GM23338 (cell line): Measurements from ENCODE around the gene ERC2. TPM values are rescaled to one million over a fixed set of nuclear protein-coding genes. Genes with fewer than 3 reads are reported as not detected.

Experiments used
- ATAC-seq: fragments of 200-7000 bp; cut with Tn5 transposase; 3 replicates; pipeline ENCODE4 v1.9.1; 2020
- DNase-seq: peaks from one replicate; pipeline ENCODE4 v3.0.0-alpha.2; 2015; ENCODE audit warnings: low spot score
- H2AFZ ChIP-seq: fragments of 200-600 bp; sonication (generic); 2 replicates; pipeline ENCODE4 v1.8.0; 2016; ENCODE audit warnings: antibody characterized with exemption, mild to moderate bottlenecking, moderate library complexity
- H3F3A ChIP-seq: fragments of 200-600 bp; sonication (generic); replicated peaks from 2 replicates; pipeline ENCODE4 v1.8.0; 2017; ENCODE audit warnings: antibody characterized with exemption, mixed run types, low read depth
- H3K27ac ChIP-seq: fragments of 200-600 bp; sonication (generic); 2 replicates; pipeline ENCODE4 v1.6.1; 2016; ENCODE audit warnings: low read depth
- H3K27me3 ChIP-seq: fragments of 200-600 bp; sonication (generic); 2 replicates; pipeline ENCODE4 v1.8.0; 2016; ENCODE audit warnings: mild to moderate bottlenecking, mixed run types, moderate library complexity; ENCODE audit not compliant: insufficient read depth
- H3K36me3 ChIP-seq: fragments of 200-600 bp; sonication (generic); 2 replicates; pipeline ENCODE4 v1.8.0; 2016; ENCODE audit warnings: mild to moderate bottlenecking; ENCODE audit not compliant: insufficient read depth
- H3K4me1 ChIP-seq: fragments of 200-600 bp; sonication (generic); 2 replicates; pipeline ENCODE4 v1.8.0; 2016; ENCODE audit warnings: mild to moderate bottlenecking, moderate library complexity; ENCODE audit not compliant: insufficient read depth
- H3K4me2 ChIP-seq: fragments of 200-600 bp; sonication (generic); 2 replicates; pipeline ENCODE4 v1.7.1; 2017; ENCODE audit warnings: mixed run types
- H3K4me3 ChIP-seq: fragments of 200-600 bp; sonication (generic); 2 replicates; pipeline ENCODE4 v1.6.1; 2016; ENCODE audit warnings: mixed run types
- H3K79me2 ChIP-seq: fragments of 200-600 bp; sonication (generic); replicated peaks from 2 replicates; pipeline ENCODE4 v1.8.0; 2017; ENCODE audit warnings: mild to moderate bottlenecking; ENCODE audit not compliant: insufficient read depth
- H3K9me2 ChIP-seq: fragments of 200-600 bp; sonication (generic); 2 replicates; pipeline ENCODE4 v1.8.0; 2017; ENCODE audit not compliant: insufficient read depth
- H4K20me1 ChIP-seq: fragments of 200-600 bp; sonication (generic); replicated peaks from 2 replicates; pipeline ENCODE4 v1.8.0; 2017; ENCODE audit warnings: mild to moderate bottlenecking; ENCODE audit not compliant: insufficient read depth
- H3K27ac Mint-ChIP-seq: 2 replicates; pipeline ENCODE4 v1.8.0; 2020; ENCODE audit warnings: inconsistent platforms, mild to moderate bottlenecking, moderate library complexity, mixed read lengths
- H3K27me3 Mint-ChIP-seq: 3 replicates; pipeline ENCODE4 v1.8.0; 2022; ENCODE audit warnings: low read depth, mild to moderate bottlenecking, moderate library complexity, mixed read lengths, inconsistent platforms; ENCODE audit not compliant: insufficient read depth, poor library complexity
- H3K36me3 Mint-ChIP-seq: 3 replicates; pipeline ENCODE4 v1.8.0; 2021; ENCODE audit warnings: low read depth, mild to moderate bottlenecking, inconsistent platforms, moderate library complexity, mixed read lengths
- H3K4me1 Mint-ChIP-seq: 3 replicates; pipeline ENCODE4 v1.8.0; 2020; ENCODE audit warnings: mild to moderate bottlenecking, inconsistent platforms, mixed read lengths
- H3K4me3 Mint-ChIP-seq: 3 replicates; pipeline ENCODE4 v1.8.0; 2021; ENCODE audit warnings: moderate library complexity, mild to moderate bottlenecking, inconsistent platforms, mixed read lengths
- H3K9me3 Mint-ChIP-seq: 3 replicates; pipeline ENCODE4 v1.8.0; 2020; ENCODE audit warnings: moderate library complexity, mild to moderate bottlenecking, inconsistent platforms, mixed read lengths
- CREB1 ChIP-seq: fragments of 250-450 bp; sonication (Bioruptor Pico); IDR thresholded peaks from 2 replicates; pipeline ENCODE4 v1.5.0; 2020; ENCODE audit warnings: low read depth, mild to moderate bottlenecking, moderate library complexity
- EZH2 ChIP-seq: fragments of 200-600 bp; sonication (generic); IDR thresholded peaks from one replicate; pipeline ENCODE4 v1.8.0; 2017; ENCODE audit warnings: antibody characterized with exemption, mild to moderate bottlenecking, low read depth; ENCODE audit not compliant: unreplicated experiment
- EZH2phosphoT487 ChIP-seq: fragments of 200-600 bp; sonication (generic); IDR thresholded peaks from one replicate; pipeline ENCODE4 v1.8.1; 2018; ENCODE audit warnings: antibody characterized with exemption; ENCODE audit not compliant: unreplicated experiment
- JUNB ChIP-seq: IDR thresholded peaks from one replicate; pipeline ENCODE4 v1.6.1; 2016; ENCODE audit warnings: antibody characterized with exemption; ENCODE audit not compliant: unreplicated experiment
- NANOG ChIP-seq: IDR thresholded peaks from 2 replicates; pipeline ENCODE4 v1.6.1; 2016; ENCODE audit warnings: antibody characterized with exemption, borderline replicate concordance
- POLR2AphosphoS5 ChIP-seq: IDR thresholded peaks from 2 replicates; pipeline ENCODE4 v1.6.1; 2016; ENCODE audit warnings: antibody characterized with exemption, low read depth
- STAT1 ChIP-seq: IDR thresholded peaks from one replicate; pipeline ENCODE4 v1.6.1; 2016; ENCODE audit warnings: antibody characterized with exemption; ENCODE audit not compliant: unreplicated experiment
- ZNF114 ChIP-seq: fragments of 250-450 bp; sonication (Bioruptor Pico); IDR thresholded peaks from 2 replicates; pipeline ENCODE4 v1.5.0; 2020; ENCODE audit warnings: mild to moderate bottlenecking, moderate library complexity
- ZNF331 ChIP-seq: fragments of 250-450 bp; sonication (Bioruptor Pico); IDR thresholded peaks from 2 replicates; pipeline ENCODE4 v1.5.0; 2020; ENCODE audit warnings: low read depth, mild to moderate bottlenecking, moderate library complexity
- polyA plus RNA-seq: library from polyadenylated mRNA; unstranded; fragments of >200 nt; fragmentation: Nextera tagmentation; extraction: Ambion mirVana; gene quantifications from 2 replicates; pipeline ENCODE4 v1.2.1, GENCODE V29; 2016
- total RNA-seq: library from RNA; depleted of rRNA; stranded (reverse); fragments of >200 nt; shearing (Covaris generic); gene quantifications from 2 replicates; pipeline ENCODE4 v1.2.3, GENCODE V29; 2014
- TF ChIP-seq, protein P1 (sequence below): IDR thresholded peaks from 2 replicates; pipeline ENCODE4 v1.6.1; 2016; ENCODE audit warnings: antibody characterized with exemption
- TF ChIP-seq, protein P2 (sequence below), 2 experiments: fragments of 200-600 bp in 1 of 2; sonication (generic) in 1 of 2; conservative IDR thresholded peaks; 2 replicates each; pipeline versions ENCODE4 v1.5.1 to v1.6.1; 2016 to 2017; ENCODE audit warnings: antibody characterized with exemption in 2 of 2, low read depth in 2 of 2, mild to moderate bottlenecking in 2 of 2, moderate library complexity in 1 of 2
- TF ChIP-seq, protein P3 (sequence below): fragments of 250-450 bp; sonication (Bioruptor Pico); IDR thresholded peaks from 2 replicates; pipeline ENCODE4 v1.5.0; 2020; ENCODE audit warnings: mild to moderate bottlenecking, moderate library complexity

ERC2 gene
- total and polyA plus RNA-seq, 2 experiments from 2014 or later, result 11.8 to 13.7 TPM

GRCh38 chr3:56197259-56197965 is 270.9 kb downstream of the ERC2 start:
- peaks cover 8% of the 10 kb centered on the region; the same call in 1 of the 2 replicates for H3K4me1 ChIP-seq
- Mint-ChIP-seq H3K9me3 (no peaks in the 10 kb centered on the region), H3K36me3 (no peaks in the 10 kb centered on the region), H3K27ac (no peak overlapping the region), H3K4me3 (no peak overlapping the region), H3K27me3 (peaks cover 3% of the 10 kb centered on the region), H3K4me1 (peaks cover 14% of the 10 kb centered on the region; the same call in 1 of the 3 replicates)
- H4K20me1 ChIP-seq, result no peaks in the 10 kb centered on the region
- H3F3A ChIP-seq, result no peaks in the 10 kb centered on the region
- no peak for TF ChIP-seq ZNF114 (CRISPR knock-in tag)
- TF ChIP-seq, protein P1, sequence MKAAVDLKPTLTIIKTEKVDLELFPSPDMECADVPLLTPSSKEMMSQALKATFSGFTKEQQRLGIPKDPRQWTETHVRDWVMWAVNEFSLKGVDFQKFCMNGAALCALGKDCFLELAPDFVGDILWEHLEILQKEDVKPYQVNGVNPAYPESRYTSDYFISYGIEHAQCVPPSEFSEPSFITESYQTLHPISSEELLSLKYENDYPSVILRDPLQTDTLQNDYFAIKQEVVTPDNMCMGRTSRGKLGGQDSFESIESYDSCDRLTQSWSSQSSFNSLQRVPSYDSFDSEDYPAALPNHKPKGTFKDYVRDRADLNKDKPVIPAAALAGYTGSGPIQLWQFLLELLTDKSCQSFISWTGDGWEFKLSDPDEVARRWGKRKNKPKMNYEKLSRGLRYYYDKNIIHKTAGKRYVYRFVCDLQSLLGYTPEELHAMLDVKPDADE, result no peak
- no peak for TF ChIP-seq POLR2AphosphoS5
- TF ChIP-seq EZH2, result no peak
- no peak for TF ChIP-seq STAT1
- TF ChIP-seq, protein P2, sequence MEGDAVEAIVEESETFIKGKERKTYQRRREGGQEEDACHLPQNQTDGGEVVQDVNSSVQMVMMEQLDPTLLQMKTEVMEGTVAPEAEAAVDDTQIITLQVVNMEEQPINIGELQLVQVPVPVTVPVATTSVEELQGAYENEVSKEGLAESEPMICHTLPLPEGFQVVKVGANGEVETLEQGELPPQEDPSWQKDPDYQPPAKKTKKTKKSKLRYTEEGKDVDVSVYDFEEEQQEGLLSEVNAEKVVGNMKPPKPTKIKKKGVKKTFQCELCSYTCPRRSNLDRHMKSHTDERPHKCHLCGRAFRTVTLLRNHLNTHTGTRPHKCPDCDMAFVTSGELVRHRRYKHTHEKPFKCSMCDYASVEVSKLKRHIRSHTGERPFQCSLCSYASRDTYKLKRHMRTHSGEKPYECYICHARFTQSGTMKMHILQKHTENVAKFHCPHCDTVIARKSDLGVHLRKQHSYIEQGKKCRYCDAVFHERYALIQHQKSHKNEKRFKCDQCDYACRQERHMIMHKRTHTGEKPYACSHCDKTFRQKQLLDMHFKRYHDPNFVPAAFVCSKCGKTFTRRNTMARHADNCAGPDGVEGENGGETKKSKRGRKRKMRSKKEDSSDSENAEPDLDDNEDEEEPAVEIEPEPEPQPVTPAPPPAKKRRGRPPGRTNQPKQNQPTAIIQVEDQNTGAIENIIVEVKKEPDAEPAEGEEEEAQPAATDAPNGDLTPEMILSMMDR (conservative IDR thresholded peaks at IDR 0.05; ENCODE audit: low read depth in 2 of 2), result no peak
- TF ChIP-seq EZH2phosphoT487, result no peak
- TF ChIP-seq ZNF331 (CRISPR knock-in tag), result no peak
- no peak for TF ChIP-seq CREB1 (CRISPR knock-in tag)
- H3K4me3 ChIP-seq, result no peak overlapping the region
- H3K4me2 ChIP-seq, result no peak overlapping the region
- DNase-seq (no peak), ATAC-seq (no peak)
- H2AFZ ChIP-seq, result no peak overlapping the region
- no peaks in the 10 kb centered on the region for H3K27me3 ChIP-seq
- no peaks in the 10 kb centered on the region for H3K36me3 ChIP-seq
- no peaks in the 10 kb centered on the region for H3K79me2 ChIP-seq
- 0 out of 2 replicates have a peak, but pooled peaks cover 6% of the 10 kb centered on the region for H3K9me2 ChIP-seq
- no peak overlapping the region; the same call in 1 of the 2 replicates for H3K27ac ChIP-seq

- H3K27me3 ChIP-seq, result no peaks in the 10 kb centered on the region
- no peak overlapping the region for H3K4me3 Mint-ChIP-seq
- DNase-seq, result no peak
- no peaks in the 10 kb centered on the region for H3K9me3 Mint-ChIP-seq
- H3K27ac ChIP-seq, result no peak overlapping the region; the same call in 1 of the 2 replicates
- 0 out of 2 replicates have a peak, but pooled peaks cover 6% of the 10 kb centered on the region for H3K9me2 ChIP-seq
- H3K4me1 Mint-ChIP-seq, result peaks cover 14% of the 10 kb centered on the region; the same call in 1 of the 3 replicates
- H4K20me1 ChIP-seq, result no peaks in the 10 kb centered on the region
- no peaks in the 10 kb centered on the region for H3K36me3 Mint-ChIP-seq
- peaks cover 3% of the 10 kb centered on the region for H3K27me3 Mint-ChIP-seq
- H3K27ac Mint-ChIP-seq, result no peak overlapping the region
- no peak overlapping the region for H2AFZ ChIP-seq
- H3K4me1 ChIP-seq, result peaks cover 8% of the 10 kb centered on the region; the same call in 1 of the 2 replicates
- no peaks in the 10 kb centered on the region for H3F3A ChIP-seq
- no peak overlapping the region; the same call in 1 of the 2 replicates for H3K4me2 ChIP-seq
- no peak; the same call in 2 of the 3 replicates for ATAC-seq
- H3K36me3 ChIP-seq, result no peaks in the 10 kb centered on the region
- no peaks in the 10 kb centered on the region for H3K79me2 ChIP-seq
- H3K4me3 ChIP-seq, result no peak overlapping the region
- TF ChIP-seq JUNB (no peak), EZH2phosphoT487 (no peak), STAT1 (no peak), ZNF114 (CRISPR knock-in tag) (no peak), POLR2AphosphoS5 (no peak), NANOG (no peak), ZNF331 (CRISPR knock-in tag) (no peak)
- TF ChIP-seq, protein P3, sequence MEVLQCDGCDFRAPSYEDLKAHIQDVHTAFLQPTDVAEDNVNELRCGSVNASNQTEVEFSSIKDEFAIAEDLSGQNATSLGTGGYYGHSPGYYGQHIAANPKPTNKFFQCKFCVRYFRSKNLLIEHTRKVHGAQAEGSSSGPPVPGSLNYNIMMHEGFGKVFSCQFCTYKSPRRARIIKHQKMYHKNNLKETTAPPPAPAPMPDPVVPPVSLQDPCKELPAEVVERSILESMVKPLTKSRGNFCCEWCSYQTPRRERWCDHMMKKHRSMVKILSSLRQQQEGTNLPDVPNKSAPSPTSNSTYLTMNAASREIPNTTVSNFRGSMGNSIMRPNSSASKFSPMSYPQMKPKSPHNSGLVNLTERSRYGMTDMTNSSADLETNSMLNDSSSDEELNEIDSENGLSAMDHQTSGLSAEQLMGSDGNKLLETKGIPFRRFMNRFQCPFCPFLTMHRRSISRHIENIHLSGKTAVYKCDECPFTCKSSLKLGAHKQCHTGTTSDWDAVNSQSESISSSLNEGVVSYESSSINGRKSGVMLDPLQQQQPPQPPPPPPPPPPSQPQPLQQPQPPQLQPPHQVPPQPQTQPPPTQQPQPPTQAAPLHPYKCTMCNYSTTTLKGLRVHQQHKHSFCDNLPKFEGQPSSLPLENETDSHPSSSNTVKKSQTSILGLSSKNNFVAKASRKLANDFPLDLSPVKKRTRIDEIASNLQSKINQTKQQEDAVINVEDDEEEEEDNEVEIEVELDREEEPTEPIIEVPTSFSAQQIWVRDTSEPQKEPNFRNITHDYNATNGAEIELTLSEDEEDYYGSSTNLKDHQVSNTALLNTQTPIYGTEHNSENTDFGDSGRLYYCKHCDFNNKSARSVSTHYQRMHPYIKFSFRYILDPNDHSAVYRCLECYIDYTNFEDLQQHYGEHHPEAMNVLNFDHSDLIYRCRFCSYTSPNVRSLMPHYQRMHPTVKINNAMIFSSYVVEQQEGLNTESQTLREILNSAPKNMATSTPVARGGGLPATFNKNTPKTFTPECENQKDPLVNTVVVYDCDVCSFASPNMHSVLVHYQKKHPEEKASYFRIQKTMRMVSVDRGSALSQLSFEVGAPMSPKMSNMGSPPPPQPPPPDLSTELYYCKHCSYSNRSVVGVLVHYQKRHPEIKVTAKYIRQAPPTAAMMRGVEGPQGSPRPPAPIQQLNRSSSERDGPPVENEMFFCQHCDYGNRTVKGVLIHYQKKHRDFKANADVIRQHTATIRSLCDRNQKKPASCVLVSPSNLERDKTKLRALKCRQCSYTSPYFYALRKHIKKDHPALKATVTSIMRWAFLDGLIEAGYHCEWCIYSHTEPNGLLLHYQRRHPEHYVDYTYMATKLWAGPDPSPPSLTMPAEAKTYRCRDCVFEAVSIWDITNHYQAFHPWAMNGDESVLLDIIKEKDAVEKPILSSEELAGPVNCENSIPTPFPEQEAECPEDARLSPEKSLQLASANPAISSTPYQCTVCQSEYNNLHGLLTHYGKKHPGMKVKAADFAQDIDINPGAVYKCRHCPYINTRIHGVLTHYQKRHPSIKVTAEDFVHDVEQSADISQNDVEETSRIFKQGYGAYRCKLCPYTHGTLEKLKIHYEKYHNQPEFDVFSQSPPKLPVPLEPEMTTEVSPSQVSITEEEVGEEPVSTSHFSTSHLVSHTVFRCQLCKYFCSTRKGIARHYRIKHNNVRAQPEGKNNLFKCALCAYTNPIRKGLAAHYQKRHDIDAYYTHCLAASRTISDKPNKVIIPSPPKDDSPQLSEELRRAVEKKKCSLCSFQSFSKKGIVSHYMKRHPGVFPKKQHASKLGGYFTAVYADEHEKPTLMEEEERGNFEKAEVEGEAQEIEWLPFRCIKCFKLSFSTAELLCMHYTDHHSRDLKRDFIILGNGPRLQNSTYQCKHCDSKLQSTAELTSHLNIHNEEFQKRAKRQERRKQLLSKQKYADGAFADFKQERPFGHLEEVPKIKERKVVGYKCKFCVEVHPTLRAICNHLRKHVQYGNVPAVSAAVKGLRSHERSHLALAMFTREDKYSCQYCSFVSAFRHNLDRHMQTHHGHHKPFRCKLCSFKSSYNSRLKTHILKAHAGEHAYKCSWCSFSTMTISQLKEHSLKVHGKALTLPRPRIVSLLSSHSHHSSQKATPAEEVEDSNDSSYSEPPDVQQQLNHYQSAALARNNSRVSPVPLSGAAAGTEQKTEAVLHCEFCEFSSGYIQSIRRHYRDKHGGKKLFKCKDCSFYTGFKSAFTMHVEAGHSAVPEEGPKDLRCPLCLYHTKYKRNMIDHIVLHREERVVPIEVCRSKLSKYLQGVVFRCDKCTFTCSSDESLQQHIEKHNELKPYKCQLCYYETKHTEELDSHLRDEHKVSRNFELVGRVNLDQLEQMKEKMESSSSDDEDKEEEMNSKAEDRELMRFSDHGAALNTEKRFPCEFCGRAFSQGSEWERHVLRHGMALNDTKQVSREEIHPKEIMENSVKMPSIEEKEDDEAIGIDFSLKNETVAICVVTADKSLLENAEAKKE (CRISPR knock-in tag), result no peak
These were observed 271.6 kb downstream of the ERC2 start for GRCh38 chr3:56196700-56197099.
